Mononuclear cell (primary cell): ENCODE measurements around the gene TRIM63. TPM values are rescaled to one million over a fixed set of nuclear protein-coding genes. Genes with fewer than 3 reads are reported as not detected.

ENCODE experiments used
- H3K27me3 ChIP-seq: 2 replicates; pipeline ENCODE4 v1.6.0; 2011; ENCODE audit warnings: low read length, control low read depth; ENCODE audit not compliant: insufficient read depth
- H3K4me1 ChIP-seq: 2 replicates; pipeline ENCODE4 v1.5.1; 2011; ENCODE audit warnings: mild to moderate bottlenecking, low read length, control low read depth; ENCODE audit not compliant: insufficient read depth
- H3K4me3 ChIP-seq: 2 replicates; pipeline ENCODE4 v1.5.1; 2011; ENCODE audit warnings: mild to moderate bottlenecking, low read length, moderate library complexity
- H3K9me3 ChIP-seq: 2 replicates; pipeline ENCODE4 v1.5.1; 2011; ENCODE audit warnings: low read depth, mild to moderate bottlenecking, control low read depth, low read length
- total RNA-seq: library from RNA; depleted of rRNA; stranded (reverse); fragments of >200 nt; gene quantifications from one replicate; pipeline ENCODE4 v1.2.3, GENCODE V29; 2012

Gene TRIM63
- total RNA-seq, 1 donor, result not detected

DNA sequence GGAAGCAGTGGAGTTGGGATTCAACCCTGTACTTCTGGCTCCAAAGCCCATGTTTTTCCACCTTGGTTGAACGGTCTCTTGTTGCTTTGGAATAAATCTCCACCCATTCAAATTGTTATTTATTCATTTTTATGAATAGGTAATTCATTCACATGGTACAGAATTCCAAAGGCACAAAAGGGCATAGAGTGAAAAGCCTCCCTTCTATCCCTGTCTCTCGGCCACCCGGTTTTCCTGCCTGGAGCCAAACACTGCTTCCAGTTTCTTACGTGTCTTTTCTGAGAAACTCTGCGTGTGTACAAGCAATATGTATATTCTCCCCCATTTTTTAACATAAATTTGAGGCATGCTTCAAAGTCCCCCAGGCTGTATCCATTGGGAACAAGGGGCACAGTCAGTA, 41.9 kb downstream of the TRIM63 start:
- Histone ChIP-seq H3K27me3 (no peaks in the 10 kb centered on the region), H3K9me3 (no peaks in the 10 kb centered on the region)

DNA sequence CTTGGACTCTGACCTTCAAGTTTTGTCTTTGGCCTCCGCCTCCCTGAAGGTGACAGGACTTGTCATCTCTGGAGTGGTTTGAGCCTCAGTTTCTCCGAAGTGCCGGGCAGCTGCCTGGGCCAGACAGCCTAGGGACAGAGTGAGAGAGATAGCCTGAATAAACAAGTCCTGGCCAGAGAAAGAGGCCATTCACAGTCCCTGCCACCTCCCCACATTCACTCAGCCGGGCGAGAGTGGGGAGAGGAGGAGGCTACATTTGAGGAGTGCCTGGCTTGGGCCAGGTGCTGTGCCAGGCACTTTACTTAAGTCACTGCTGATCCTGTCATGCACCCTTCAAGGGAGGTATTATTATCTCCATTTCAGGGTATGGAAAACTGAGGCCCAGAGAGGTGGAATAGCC, 42.4 kb downstream of the TRIM63 start:
- no peaks in the 10 kb centered on the region for H3K4me1 ChIP-seq
- H3K9me3 ChIP-seq, result no peaks in the 10 kb centered on the region
- no peaks in the 10 kb centered on the region for H3K27me3 ChIP-seq
- H3K4me3 ChIP-seq, result no peak overlapping the region

More for the DNA sequence above, 41.9 kb downstream of the TRIM63 start:
- Histone ChIP-seq H3K4me3 (no peak overlapping the region), H3K4me1 (no peaks in the 10 kb centered on the region)

DNA sequence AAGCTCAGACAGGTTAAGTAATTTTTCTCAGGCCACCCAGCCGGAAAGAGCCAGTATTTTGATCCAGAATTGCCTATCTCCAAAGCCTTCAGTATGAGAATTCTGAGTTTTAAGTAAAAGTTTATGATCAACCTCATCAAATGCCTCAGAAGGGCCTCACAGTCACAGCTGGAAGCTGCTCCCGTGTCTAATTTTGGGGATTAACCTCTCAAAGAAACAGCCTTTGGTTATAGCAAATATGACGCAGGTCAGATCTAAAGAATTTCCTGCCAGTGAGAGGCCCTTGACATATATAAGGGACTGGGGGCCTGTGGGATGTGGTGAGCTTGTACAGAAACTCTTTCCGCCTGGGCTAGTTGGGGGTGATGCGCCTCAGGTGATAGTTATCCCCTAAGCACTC, 43.6 kb downstream of the TRIM63 start:
- H3K4me3 ChIP-seq, result no peak overlapping the region
- no peaks in the 10 kb centered on the region for H3K27me3 ChIP-seq
- no peaks in the 10 kb centered on the region for H3K4me1 ChIP-seq
- H3K9me3 ChIP-seq, result no peaks in the 10 kb centered on the region

DNA sequence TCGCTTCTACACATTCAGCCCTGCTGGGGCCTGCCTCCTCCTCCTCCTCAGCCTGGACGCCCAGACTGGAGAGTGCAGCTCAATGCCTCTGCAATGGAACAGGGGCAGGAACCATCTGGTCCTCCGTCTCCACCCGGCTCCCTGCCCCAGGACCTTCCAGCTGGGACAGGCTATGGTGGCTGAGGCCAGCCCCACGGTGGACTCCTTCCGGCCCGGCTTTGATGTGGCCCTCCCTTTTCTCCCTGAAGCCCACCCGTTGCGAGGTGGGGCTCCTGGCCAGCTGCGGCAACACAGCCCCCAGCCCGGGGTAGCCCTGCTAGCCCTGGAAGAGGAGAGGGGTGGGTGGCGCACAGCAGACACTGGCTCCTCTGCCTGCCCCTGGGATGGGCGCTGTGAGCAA, 44.4 kb downstream of the TRIM63 start:
- Histone ChIP-seq H3K4me1 (no peaks in the 10 kb centered on the region), H3K4me3 (no peak overlapping the region), H3K9me3 (no peaks in the 10 kb centered on the region), H3K27me3 (no peaks in the 10 kb centered on the region)

DNA sequence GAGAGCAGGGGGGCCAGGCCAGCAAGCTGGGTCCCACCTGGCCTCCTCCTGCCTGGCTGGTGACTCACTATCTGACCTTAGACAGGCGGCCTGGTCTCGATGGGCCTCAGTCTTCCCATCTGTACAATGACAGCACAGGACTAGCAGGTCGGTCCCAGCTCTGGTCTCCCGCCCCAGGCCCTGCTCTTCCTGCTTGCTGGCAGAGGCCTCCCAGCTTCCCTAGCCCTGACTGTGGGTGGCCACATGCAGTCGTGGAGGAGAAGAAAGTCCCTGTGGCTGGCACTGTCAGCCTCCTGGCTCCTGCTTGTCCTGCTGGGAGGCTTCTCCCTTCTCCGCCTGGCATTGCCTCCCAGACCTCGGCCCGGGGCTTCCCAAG, 45.0 kb downstream of the TRIM63 start:
- H3K9me3 ChIP-seq, result no peaks in the 10 kb centered on the region
- peaks cover 4% of the 10 kb centered on the region for H3K4me1 ChIP-seq
- H3K4me3 ChIP-seq, result no peak overlapping the region

DNA sequence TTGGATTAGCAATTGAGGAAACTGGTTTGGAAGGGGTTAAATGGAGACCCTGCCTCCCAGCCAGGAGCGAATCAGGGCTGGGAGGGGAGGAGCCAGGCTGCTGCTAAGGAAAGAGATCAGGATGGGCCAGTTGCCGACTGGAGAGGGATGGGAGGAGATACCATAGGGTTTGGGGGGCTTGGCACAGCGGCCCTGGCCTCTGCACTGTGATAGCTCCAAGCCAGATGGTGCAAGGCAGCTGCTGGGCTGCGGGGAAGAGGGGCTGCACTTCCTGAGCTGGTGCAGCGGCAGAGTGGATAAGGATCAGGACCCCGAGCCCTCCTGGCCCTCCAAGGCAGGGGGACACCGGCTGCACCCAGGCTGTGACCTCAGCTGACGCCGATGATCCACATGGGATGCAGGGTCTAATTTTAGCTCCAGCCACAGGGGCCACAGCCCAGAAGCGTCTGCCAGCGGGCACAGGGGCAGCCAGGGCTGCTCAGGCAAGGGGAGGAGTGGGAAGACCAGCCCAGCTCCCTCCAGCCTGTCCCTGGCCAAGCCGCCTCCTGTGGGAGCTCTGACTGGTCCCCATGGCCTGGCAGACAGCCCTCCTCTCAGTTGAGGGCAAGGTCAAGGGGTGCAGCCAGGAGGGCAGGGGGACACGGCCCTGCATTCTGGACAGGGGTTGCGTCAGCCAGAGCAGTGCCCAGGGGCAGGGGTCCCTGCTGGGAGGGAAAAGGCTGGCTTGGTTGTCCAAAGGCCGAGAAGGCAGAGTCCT, 45.6 kb downstream of the TRIM63 start, which contains the start of gene EXTL1:
Gene EXTL1 (plus strand): TSS at position 129 of the 757 bp plus-strand sequence. CDS start 872 bp downstream, outside the sequence.
- H3K4me1 ChIP-seq, result peaks cover 9% of the 10 kb centered on the region
- H3K4me3 ChIP-seq, result no peak within 1 kb of the TSS
- H3K9me3 ChIP-seq, result no peaks in the 10 kb centered on the region
- no peaks in the 10 kb centered on the region for H3K27me3 ChIP-seq

More for the DNA sequence above, 45.0 kb downstream of the TRIM63 start:
- H3K27me3 ChIP-seq, result no peaks in the 10 kb centered on the region

DNA sequence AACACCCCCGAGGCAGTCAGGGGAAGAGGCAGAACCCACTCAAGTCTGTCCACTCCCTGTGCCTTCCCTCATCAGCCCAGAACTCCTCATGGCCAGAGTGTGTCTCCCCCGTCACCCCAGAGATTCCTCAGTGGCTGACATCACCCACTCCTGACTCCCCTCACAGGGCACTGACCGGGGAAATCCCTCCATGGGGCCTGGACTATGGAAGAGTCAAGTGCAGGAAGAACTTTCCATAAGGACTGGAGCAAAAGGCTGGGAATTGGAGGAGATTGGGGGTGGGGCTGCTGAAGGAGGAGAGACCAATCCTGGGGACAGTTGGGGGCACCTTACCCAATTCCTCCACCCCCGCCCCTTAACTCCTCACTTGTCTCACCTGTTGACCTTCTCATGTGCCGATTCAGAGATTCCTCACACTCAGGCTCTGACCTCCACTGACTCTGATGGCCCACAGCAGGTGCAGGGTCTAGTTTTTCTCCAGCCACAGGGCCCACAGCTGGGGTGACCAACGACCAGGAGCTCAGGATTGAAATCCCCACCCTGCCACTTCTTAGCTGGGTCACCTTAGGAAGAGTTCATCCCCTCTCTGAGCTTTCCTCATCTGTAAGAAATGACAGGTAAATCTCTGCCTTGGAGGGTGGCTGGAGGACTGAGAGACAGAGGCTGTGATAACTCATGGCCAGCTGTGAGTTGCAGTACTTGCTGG, 46.3 kb downstream of the TRIM63 start:
- H3K27me3 ChIP-seq, result no peaks in the 10 kb centered on the region
- H3K4me3 ChIP-seq, result no peak overlapping the region
- H3K9me3 ChIP-seq, result no peaks in the 10 kb centered on the region
- peaks cover 17% of the 10 kb centered on the region for H3K4me1 ChIP-seq

DNA sequence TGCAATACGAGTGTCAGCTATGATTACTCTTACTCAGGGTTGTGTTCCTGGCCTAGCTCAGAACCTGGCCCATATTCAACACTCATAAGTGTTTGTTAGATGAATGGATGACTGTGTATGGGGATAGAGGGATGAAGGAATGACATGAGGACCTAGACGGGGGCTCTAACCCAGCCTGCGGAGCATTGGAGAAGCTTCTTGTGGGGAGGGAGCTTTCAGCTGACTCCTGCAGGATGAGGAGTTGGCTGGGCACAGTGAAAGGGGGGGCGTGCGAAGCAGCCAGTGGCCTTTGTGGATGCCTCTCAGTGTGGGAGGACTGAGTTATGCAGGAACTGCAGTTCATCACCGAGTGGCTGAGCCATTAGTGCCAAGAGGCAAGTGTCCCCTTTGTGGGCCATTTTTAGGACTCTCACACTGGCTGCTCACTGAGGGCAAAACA, 47.1 kb downstream of the TRIM63 start:
- H3K4me3 ChIP-seq, result no peak overlapping the region
- H3K9me3 ChIP-seq, result no peaks in the 10 kb centered on the region
- no peaks in the 10 kb centered on the region for H3K27me3 ChIP-seq
- peaks cover 24% of the 10 kb centered on the region for H3K4me1 ChIP-seq

DNA sequence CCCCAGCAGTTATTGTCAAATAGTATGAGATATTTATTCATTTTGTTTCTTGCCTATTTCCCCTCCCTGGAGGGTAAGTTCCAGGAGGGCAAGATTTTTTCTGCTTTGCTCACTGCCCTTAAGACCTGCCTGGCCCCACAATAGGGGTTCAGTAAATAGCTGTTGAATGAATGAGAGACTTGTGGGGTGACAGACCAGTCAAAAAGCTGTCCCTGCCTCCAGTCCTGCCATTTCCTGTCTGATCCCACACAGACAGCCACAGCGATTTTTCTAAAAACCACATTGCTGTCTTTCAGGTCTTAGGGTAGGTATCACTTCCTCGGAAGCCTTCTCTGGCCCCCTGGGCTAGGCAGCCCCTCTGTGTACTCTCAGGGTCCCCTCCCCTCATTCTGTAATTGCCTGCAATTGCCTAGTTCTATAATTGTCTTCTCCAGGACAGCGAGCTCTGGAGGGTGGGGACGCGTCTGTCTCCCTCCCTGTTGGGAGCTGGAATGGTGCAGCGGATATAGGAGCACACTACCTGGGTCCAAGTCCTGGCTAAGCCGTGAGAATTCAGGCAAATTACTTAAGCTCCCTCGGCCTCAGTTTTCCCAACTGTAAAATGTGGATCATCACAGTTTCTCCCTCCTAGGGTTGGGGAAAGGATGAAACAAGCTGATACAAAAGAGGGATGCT, 47.7 kb downstream of the TRIM63 start:
- H3K4me1 ChIP-seq, result peaks cover 30% of the 10 kb centered on the region
- H3K4me3 ChIP-seq, result no peak overlapping the region
- no peaks in the 10 kb centered on the region for H3K27me3 ChIP-seq
- no peaks in the 10 kb centered on the region for H3K9me3 ChIP-seq

DNA sequence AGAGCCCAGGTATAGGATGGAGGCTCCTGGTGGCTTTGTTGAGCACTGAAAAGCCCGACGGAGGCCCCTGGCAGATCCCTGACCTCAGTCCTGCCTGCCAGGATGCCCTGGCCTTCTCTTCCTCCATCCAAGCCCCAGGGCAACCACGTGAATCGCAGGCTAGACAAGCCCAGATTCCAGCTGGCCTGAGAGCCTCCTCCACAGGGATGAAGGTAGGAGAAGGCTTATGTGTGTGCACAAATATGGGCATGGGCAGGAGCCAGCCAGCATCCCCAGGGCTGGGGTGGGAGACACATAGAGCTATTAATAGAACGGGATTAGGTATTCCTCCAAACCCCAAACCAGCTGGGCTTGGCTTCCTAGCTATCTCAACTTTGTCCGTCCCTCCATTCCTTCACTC, 49.8 kb downstream of the TRIM63 start:
- Histone ChIP-seq H3K9me3 (no peaks in the 10 kb centered on the region), H3K27me3 (no peaks in the 10 kb centered on the region), H3K4me3 (no peak overlapping the region), H3K4me1 (peaks cover 35% of the 10 kb centered on the region)

DNA sequence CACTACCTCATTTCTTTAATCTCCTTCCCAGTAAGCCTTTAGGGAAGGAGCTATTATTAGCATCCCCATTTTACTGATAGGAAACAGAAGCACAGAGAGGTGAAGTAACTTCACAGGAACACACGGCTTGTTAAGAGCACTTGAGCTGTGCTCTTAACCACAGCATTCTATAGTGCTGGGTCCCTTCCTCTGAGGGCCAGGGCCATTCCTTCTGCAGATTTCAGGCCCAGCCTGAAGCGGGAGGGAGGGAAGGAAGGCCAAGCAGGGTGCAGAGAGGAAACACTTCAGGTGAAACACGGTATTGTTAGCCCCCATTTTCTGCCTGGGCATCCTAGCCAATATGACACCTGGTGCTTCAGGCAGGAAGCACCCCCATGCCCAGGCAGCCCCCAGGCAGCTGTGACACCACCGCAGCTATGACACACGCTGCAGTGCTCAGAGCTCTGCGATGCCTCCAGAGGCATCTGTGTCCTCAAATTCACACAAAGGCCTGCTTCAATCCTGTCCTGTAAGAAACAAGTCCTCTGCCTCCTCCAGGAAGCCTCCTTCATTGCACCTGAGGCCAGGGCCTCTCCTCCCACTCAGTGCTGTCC, 50.4 kb downstream of the TRIM63 start:
- Histone ChIP-seq H3K4me1 (peaks cover 35% of the 10 kb centered on the region), H3K4me3 (no peak overlapping the region), H3K9me3 (no peaks in the 10 kb centered on the region), H3K27me3 (no peaks in the 10 kb centered on the region)

DNA sequence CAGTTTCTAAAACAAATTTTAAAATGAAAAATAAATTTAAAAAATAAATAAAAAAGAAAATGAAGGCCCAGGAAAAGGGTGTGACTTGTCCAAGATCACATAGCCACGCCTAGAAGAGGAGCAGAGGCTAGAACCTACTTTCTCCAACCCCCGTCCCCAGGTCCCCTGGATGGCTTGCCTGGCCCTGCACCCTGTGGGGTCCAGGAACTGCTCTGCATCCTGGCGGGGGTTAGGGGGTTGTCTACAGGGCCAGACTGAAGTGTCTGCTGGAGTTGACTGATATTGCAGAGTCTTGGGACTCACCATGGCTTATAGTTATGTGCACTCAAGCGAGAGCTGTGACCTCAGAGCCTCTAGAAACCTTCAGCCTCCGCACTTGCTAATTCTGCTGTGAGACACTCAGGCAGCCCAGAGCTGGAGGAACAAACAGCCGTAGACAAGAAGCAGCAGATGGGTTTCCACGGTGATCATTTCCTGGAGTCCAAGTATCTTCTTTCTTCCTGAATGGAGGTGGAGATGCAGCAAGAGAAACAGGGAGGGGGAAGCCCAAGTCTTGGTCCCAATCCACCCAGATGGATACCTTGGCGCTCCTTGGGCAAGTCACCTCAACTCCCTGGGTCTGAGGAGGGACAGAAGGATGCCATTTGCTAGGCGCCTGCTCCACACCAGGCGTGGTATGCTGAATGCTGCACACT, 51.0 kb downstream of the TRIM63 start:
- Histone ChIP-seq H3K4me1 (peaks cover 35% of the 10 kb centered on the region), H3K27me3 (no peaks in the 10 kb centered on the region), H3K4me3 (no peak overlapping the region), H3K9me3 (no peaks in the 10 kb centered on the region)

DNA sequence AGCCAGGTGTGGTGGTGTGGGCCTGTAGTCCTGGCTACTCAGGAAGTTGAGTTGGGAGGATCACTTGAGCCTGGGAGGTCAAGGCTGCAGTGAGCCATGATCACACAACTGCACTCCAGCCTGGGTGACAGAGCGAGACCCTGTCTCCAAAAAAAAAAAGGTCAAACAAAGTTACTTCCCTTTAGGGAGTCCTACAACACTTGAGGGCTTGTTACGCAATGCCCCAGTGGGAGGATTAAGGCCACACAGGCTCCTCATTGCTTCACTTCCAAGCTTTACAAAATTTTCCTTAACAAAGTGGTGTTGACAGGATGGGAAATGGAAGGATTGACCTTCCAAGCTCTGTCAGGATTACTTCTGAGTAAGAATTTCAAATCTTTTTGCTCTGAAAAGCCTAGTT, 52.1 kb downstream of the TRIM63 start:
- Histone ChIP-seq H3K9me3 (no peaks in the 10 kb centered on the region), H3K4me3 (no peak overlapping the region), H3K27me3 (no peaks in the 10 kb centered on the region), H3K4me1 (peaks cover 35% of the 10 kb centered on the region)

DNA sequence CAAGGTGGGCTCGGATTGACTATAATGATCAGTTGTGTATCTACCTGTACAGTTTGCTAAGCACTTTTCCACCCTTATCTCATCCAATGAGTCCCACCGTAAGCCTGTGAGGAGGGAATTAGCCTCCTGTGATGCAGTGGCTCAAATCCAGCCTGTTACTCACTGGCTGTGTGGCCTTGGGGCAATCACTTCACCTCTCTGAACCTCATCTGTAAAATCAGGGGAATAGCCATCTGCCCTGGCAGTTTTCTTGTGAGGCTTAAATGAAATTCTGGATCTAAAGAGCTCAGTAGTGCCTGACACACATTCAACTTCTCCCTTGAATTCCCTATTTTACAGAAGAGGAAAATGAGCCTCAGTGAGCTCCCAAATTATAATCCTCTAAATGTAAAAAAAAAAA, 53.3 kb downstream of the TRIM63 start:
- H3K9me3 ChIP-seq, result no peaks in the 10 kb centered on the region
- H3K4me1 ChIP-seq, result peaks cover 35% of the 10 kb centered on the region
- H3K27me3 ChIP-seq, result no peaks in the 10 kb centered on the region
- no peak overlapping the region for H3K4me3 ChIP-seq
